Thyroid gland (tissue), 4 donors: Measurements from ENCODE around the gene MTARC2. TPM values are rescaled to one million over a fixed set of nuclear protein-coding genes. Genes with fewer than 3 reads are reported as not detected.

Experiments used
- DNase-seq, 2 donors: peaks; one replicate each; pipeline ENCODE4 v3.0.0-alpha.2; 2019
- H3K27ac ChIP-seq, 3 donors: fragments of 200-600 bp; sonication (generic); 1 replicate in 2 of 3; 2 replicates in 1 of 3; pipeline ENCODE4 v1.5.1; 2016 to 2019; ENCODE audit warnings: mild to moderate bottlenecking in 1 of 3, moderate library complexity in 1 of 3
- H3K27me3 ChIP-seq: fragments of 200-600 bp; sonication (generic); one replicate; pipeline ENCODE4 v1.5.1; 2019
- H3K36me3 ChIP-seq, 2 donors: fragments of 200-600 bp; sonication (generic); one replicate each; pipeline ENCODE4 v1.5.1; 2016 to 2019
- H3K4me1 ChIP-seq, 2 donors: fragments of 200-600 bp; sonication (generic); one replicate each; pipeline ENCODE4 v1.5.1; 2017 to 2019
- H3K4me3 ChIP-seq, 3 donors: fragments of 200-600 bp; sonication (generic); replicated peaks in 1 of 3; 1 replicate in 2 of 3; 2 replicates in 1 of 3; pipeline ENCODE4 v1.5.1; 2016; ENCODE audit warnings: mild to moderate bottlenecking in 1 of 3
- H3K9me3 ChIP-seq: fragments of 200-600 bp; sonication (generic); one replicate; pipeline ENCODE4 v1.5.1; 2017
- CTCF ChIP-seq, 6 experiments: fragments of 200-600 bp in 3 of 6; fragments of 450-650 bp in 3 of 6; sonication (generic) in 3 of 6; IDR thresholded peaks; one replicate each; pipeline ENCODE4 v1.5.1; 2016 to 2019; ENCODE audit warnings: antibody characterized with exemption in 6 of 6, mild to moderate bottlenecking in 2 of 6, inconsistent platforms in 1 of 6, moderate library complexity in 1 of 6
- POLR2A ChIP-seq, 2 donors: fragments of 450-650 bp; IDR thresholded peaks; one replicate each; pipeline ENCODE4 v1.6.1; 2017; ENCODE audit warnings: antibody characterized with exemption in 2 of 2, mild to moderate bottlenecking in 2 of 2, moderate library complexity in 1 of 2
- WGBS, 2 donors: methylation state at CpG; one replicate each; pipeline ENCODE4 v1.1.5; 2017; 5-methylcytosine and 5-hydroxymethylcytosine counted together
- intact Hi-C: fragments of 100-400 bp; cut with DNase I; formaldehyde crosslinking; loops from one replicate; pipeline ENCODE4 v1.15.1; 2023
- total RNA-seq, 4 donors: library from RNA; depleted of rRNA; stranded (reverse); fragments of >200 nt; gene quantifications; one replicate each; pipeline ENCODE4 v1.2.3, GENCODE V29; 2016

The MTARC2 gene
- total RNA-seq, 4 donors from 2014 or later: 69.5 to 81.3 (median 75.8) TPM

- Histone ChIP-seq H3K4me1 (peaks cover 17 to 22% of the 10 kb centered on the region in 2 donors), H3K4me3 (no peak overlapping the region), H3K27me3 (no peaks in the 10 kb centered on the region), H3K9me3 (no peaks in the 10 kb centered on the region), H3K36me3 (no peaks in the 10 kb centered on the region), H3K27ac (no peak overlapping the region)
- intact Hi-C loops: no loop called here
- 90 to 93% methylated on average over 9 of the region's 9 CpGs for WGBS, 2 donors
- no peak for TF ChIP-seq CTCF (IDR thresholded peaks at IDR 0.05)
- TF ChIP-seq POLR2A (IDR thresholded peaks at IDR 0.05): no peak
- DNase-seq: no peak
Observed at GRCh38 chr1:220824031-220824989, 76.2 kb downstream of the MTARC2 start.

- no peak overlapping the region for H3K27ac ChIP-seq
- no peaks in the 10 kb centered on the region for H3K27me3 ChIP-seq
- peaks cover 20 to 27% of the 10 kb centered on the region in 2 donors for H3K4me1 ChIP-seq
- no peak for DNase-seq
- no peak overlapping the region for H3K4me3 ChIP-seq
- H3K9me3 ChIP-seq: no peaks in the 10 kb centered on the region
- WGBS, 2 donors: 56 to 67% methylated on average over 6 of the region's 6 CpGs
- intact Hi-C loops: no loop called here
- TF ChIP-seq CTCF (IDR thresholded peaks at IDR 0.05) (no peak), POLR2A (IDR thresholded peaks at IDR 0.05) (no peak)
- no peaks in the 10 kb centered on the region for H3K36me3 ChIP-seq
Observed at GRCh38 chr1:220825819-220826551, 77.9 kb downstream of the MTARC2 start.

- Histone ChIP-seq H3K4me1 (peaks cover 20 to 27% of the 10 kb centered on the region in 2 donors), H3K4me3 (no peak overlapping the region), H3K27me3 (no peaks in the 10 kb centered on the region), H3K27ac (no peak overlapping the region), H3K36me3 (no peaks in the 10 kb centered on the region), H3K9me3 (no peaks in the 10 kb centered on the region)
- 94 to 96% methylated on average over 5 of the region's 5 CpGs for WGBS, 2 donors
- DNase-seq: no peak
- TF ChIP-seq CTCF (IDR thresholded peaks at IDR 0.05) (no peak), POLR2A (IDR thresholded peaks at IDR 0.05) (no peak)
- intact Hi-C loops: no loop called here
Observed at GRCh38 chr1:220826729-220827128, 78.6 kb downstream of the MTARC2 start.

GRCh38 chr1:220827445-220828178, 79.5 kb downstream of the MTARC2 start:
- WGBS, 2 donors: 68 to 78% methylated on average over 4 of the region's 4 CpGs
- H3K4me3 ChIP-seq: no peak overlapping the region
- H3K36me3 ChIP-seq: no peaks in the 10 kb centered on the region
- no peaks in the 10 kb centered on the region for H3K27me3 ChIP-seq
- intact Hi-C loops: no loop called here
- no peak for DNase-seq
- H3K4me1 ChIP-seq: peaks cover 20 to 27% of the 10 kb centered on the region in 2 donors
- no peak overlapping the region for H3K27ac ChIP-seq
- TF ChIP-seq POLR2A (IDR thresholded peaks at IDR 0.05) (no peak), CTCF (IDR thresholded peaks at IDR 0.05) (no peak)
- H3K9me3 ChIP-seq: no peaks in the 10 kb centered on the region
